GM18909 (cell line): ENCODE data around the gene AMDHD2.
A peak's percentile ranks its signal among the peaks of the same experiment; 100 is the strongest.

Source experiments
- ATAC-seq: cut with Tn5 transposase; IDR thresholded peaks from one replicate; pipeline ENCODE4 v1.9.1; 2021; ENCODE audit warnings: mild to moderate bottlenecking; ENCODE audit not compliant: unreplicated experiment, poor library complexity

The AMDHD2 gene

GRCh38 chr16:2498531-2499253 lies 21.5 kb upstream of the AMDHD2 start:
- ATAC-seq: no peak

GRCh38 chr16:2499454-2499853 lies 20.7 kb upstream of the AMDHD2 start:
- ATAC-seq: no peak

- no peak for ATAC-seq
Measured at GRCh38 chr16:2499890-2500429, 20.2 kb upstream of the AMDHD2 start.

- no peak for ATAC-seq
Measured at GRCh38 chr16:2500430-2500917, 19.7 kb upstream of the AMDHD2 start.

- no peak for ATAC-seq
Measured at GRCh38 chr16:2500918-2501750, 19.0 kb upstream of the AMDHD2 start.

- no peak for ATAC-seq
Measured at GRCh38 chr16:2501946-2502895, 17.9 kb upstream of the AMDHD2 start.

- ATAC-seq: no peak
Measured at GRCh38 chr16:2505695-2506094, 14.5 kb upstream of the AMDHD2 start.

GRCh38 chr16:2507052-2507659 lies 13.0 kb upstream of the AMDHD2 start:
- no peak for ATAC-seq

- ATAC-seq: no peak
Measured at GRCh38 chr16:2507665-2508064, 12.5 kb upstream of the AMDHD2 start.

GRCh38 chr16:2508722-2509400 lies 11.3 kb upstream of the AMDHD2 start:
- no peak for ATAC-seq

- ATAC-seq: no peak
Measured at GRCh38 chr16:2511128-2511800, 8.9 kb upstream of the AMDHD2 start.

GRCh38 chr16:2511996-2512734 lies 8.0 kb upstream of the AMDHD2 start:
- no peak for ATAC-seq

- no peak for ATAC-seq
Measured at GRCh38 chr16:2512735-2513404, 7.3 kb upstream of the AMDHD2 start.

- ATAC-seq: peak; percentile 76
Measured at GRCh38 chr16:2513405-2514332, 6.5 kb upstream of the AMDHD2 start, which contains the start of gene ATP6V0C. Gene ATP6V0C, plus strand, starts transcription at chr16:2513952. Its CDS starts 152 bp downstream, at chr16:2514104.

- ATAC-seq: no peak
Measured at GRCh38 chr16:2514333-2515179, 5.6 kb upstream of the AMDHD2 start.
